DMS 273 (cell line): ENCODE measurements around the gene CCDC9.
"Not testable (repeated sequence)": the region's sequence is repeated elsewhere in the genome, so short reads cannot be mapped to it uniquely, and the experiment has no call there.

Experiments
- DNase-seq: peaks from one replicate; lab custom pipeline; 2025; ENCODE audit not compliant: unreplicated experiment; lab: John Stamatoyannopoulos, UW

CCDC9 gene

DNA sequence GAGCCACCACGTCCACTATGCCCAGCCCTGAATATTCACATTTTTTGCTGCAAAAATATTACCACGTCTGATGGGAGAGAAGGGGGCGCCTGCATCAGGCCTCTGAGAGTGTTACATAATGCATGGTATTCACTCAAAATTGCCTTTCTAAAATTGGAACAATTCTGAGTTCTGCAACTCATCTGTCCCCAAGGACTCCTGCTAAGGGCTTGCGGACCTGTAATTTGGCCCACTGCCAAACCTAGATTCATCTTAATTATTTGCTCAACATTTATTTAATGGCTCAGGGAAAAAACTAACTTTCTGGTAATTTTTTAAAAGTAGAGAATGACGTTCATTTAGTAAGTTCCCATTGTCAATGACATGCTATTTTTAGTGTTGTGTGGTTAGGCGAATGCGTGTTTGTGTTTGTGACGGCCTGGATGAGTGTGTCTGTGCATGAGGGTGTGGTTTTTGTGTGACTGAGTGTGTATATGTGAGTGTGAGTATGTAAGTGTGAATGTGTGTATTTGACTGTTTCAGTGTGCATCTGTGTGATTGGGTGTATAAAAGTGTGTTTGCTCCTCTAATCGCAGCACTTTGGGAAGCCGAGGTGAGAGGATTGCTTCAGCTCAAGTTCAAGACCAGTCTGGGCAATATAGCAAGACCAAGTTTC is 27.2 kb downstream of the CCDC9 start:
- no peak for DNase-seq

DNA sequence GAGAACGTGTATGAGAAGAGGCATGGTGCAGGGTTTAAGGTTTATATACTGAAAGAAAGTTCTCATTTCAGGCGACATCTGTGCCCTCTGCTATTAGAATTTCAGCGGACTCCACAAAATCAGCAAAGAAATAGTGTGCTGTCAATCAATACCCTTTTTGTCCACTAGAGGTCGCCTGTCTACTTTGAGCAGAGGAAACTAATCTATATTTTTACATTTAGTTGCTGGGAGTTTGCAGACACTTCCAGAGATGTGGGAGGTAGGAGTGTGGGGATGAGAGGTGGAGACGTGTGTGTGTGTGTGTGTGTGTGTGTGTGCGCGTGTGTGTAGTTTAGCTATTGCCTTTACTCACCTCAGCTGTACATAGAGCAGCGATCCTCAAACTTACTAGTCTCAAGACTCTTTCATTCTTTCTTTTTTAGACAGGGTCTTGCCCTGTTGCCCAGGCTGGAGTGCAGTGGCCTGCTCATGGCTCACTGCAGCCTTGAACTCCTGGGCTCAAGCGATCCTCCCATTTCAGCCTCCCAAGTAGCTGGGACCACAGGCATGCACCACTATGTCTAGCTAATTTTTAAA is 28.1 kb downstream of the CCDC9 start:
- peak; percentile 82 for DNase-seq

- DNase-seq: peak; percentile 94
Measured at GRCh38 chr19:47296036-47296435, 39.7 kb downstream of the CCDC9 start.

GRCh38 chr19:47300867-47301266 is 44.5 kb downstream of the CCDC9 start:
- not testable (repeated sequence) for DNase-seq

GRCh38 chr19:47302249-47302648 is 45.9 kb downstream of the CCDC9 start:
- no peak for DNase-seq

GRCh38 chr19:47303966-47304365 is 47.6 kb downstream of the CCDC9 start:
- DNase-seq: no peak

DNA sequence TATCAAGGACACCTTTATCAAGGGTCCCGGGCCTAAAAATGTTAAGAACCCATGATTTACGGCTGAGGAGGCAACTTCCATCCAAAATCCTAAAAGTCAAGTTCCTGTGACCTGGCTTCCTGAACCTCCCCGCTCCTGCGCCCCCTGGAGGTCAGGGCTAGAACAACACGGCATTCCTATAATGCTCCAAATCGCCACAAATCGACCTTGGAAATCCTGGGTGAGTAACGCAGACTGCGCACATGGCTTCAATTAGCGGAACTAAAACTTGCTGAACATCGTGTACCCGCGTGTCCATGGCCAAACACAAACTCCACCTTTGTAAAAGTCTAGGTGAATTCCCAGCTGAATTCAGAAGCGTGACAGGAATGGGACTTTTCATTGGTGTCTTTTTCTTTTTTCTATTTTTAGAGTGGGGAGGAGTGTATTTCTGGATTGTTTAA is 49.0 kb downstream of the CCDC9 start:
- peak; percentile 86 for DNase-seq

GRCh38 chr19:47306303-47306702 is 50.0 kb downstream of the CCDC9 start:
- DNase-seq: no peak

DNA sequence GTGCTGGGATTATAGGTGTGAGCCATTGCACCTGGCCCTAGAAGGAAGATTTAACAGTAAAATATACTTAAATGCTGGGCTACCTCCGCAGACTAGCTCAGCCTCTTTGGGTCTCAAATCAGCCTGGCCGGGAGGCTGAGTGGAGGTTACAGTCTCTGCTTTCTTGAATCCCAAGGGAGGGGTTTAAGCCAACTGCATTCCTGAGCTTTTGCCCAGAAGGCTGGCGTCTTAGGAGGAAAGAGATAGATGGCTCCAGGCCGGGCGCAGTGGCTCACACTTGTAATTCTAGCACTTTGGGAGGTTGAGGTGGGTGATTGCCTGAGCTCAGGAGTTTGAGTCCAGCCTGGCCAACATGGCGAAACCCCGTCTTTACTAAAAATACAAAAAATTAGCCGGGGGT is 52.7 kb downstream of the CCDC9 start:
- DNase-seq: no peak

GRCh38 chr19:47309608-47310007 is 53.3 kb downstream of the CCDC9 start, which contains the start of gene C5AR1:
TSS of gene C5AR1 (plus strand) at chr19:47309861. CDS start at chr19:47309896, 35 bp downstream.
- DNase-seq: no peak

DNA sequence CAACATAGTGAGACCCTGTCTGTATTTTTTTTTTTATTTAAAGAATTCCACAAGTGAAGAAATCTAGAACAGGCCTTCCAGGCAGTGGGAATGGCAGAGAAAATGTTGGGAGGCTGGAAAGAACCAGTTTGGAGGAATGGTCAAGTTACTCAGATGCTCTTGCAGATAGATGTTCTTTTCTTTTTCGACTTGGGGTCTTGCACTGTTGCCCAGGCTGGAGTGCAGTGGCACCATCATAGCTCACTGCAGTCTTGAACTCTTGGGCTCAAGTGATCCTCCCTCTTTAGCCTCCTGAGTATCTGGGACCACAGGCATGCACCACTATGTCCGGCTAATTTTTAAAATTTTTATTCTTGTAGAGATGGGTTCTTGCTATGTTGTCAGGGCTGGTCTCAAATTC is 54.0 kb downstream of the CCDC9 start:
- DNase-seq: no peak

DNA sequence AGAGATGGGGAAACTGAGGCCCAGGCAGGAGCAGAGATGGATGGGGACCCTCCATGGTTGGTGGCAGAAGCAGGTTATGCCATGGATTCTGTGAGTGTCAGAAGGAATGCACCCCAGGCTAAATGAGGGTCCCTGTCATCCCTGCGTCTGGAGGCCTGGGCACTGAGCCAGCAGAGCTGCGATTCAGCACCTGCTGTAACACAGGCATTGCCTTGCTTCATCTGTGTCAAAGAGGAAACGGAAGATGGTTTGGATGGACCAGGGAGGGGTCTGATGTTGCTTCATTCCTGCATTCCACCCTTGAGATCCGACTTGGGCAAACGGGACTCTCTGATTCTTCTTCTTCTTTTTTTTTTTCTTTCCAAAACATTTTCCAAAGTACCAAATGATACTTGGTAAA is 54.5 kb downstream of the CCDC9 start:
- peak; percentile 77 for DNase-seq

DNA sequence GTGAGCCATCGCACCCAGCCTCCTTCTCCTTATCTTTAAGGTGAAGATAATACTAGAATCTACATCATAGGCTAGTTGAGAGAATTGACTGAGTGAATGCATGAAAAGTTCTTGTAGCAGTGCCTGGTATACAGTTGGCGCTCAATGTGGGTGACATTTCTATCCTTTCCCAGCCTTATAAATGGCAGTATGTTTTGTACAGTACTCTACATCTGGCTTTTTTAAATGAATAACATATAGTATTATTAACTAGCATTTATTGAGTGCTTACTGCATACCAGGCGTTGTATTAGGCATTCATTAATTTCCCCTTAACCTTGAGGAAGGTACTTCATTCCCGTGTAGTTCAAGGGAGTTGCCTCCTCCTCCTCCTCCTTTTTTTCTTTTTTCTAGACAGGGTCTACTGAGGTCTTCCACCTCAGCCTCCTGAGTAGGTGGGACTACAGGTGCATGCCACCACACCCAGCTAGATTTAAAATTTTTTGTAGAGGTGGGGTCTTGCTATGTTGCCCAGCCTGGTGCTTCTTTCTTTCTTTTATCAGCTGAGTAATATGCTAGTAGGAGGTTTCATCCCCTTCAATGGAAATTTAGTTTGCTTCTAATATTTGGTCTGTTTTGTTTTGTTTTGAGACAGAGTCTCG is 56.2 kb downstream of the CCDC9 start:
- no peak for DNase-seq

DNA sequence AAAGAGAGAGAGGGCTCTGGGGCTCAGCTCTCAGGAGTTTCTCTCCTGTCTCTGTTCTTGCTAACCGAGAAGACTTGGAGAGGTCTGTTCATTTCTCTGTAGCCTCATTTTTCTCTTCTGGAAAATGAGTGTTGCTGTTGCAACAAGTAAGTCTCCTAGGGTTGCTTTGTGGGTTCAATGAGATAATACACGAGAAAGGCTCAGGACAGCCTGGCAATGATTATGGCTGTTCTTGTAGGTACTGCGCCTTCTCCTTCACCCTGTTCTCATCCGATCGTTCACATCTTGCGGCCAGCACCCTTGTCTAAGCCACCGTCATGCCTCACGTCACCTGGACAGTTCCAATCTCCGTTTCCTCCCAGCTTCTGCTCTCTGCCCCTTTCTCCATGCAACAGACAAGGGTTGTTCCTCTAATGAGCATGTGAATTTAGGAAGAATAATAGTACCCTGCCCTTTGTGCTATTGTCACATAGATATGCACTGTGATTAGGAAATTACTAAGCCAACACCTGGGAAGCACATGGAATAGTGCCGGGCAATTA is 57.5 kb downstream of the CCDC9 start:
- DNase-seq: no peak

DNA sequence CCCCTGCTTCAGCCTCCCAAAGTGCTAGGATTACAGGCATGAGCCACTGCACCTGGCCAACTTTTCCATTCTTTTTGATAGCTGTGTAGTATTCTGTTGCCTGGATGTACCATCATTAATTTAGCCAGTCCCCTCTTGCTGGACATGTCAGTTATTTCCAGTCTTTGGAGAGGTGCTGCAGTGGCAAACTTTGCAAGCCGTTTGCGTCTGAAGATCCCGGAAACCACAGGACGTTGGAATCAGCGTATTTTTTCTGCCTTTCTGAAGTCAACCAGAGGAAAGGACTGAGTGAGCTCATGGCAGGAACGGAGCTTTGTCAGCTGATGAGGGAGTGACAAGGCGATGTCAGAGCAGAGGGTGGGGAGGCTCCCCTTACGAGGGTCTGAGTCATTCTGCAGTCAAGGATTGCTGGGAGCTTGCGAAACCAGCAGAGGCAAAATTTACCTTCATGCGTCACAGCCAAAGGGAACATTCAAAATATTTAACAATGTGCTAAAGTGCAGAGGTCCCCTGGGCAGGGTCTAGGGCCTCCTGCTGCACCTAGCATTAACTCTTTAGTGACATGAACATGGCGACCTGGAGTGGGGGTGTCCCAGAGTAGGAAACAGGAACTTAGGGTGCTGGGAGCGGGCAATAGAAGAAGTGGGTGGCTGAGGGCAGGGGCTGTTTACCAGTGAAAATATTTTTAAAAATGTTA is 58.9 kb downstream of the CCDC9 start:
- DNase-seq: peak; percentile 53

GRCh38 chr19:47316513-47316912 is 60.2 kb downstream of the CCDC9 start:
- no peak for DNase-seq

GRCh38 chr19:47319923-47320871 is 63.9 kb downstream of the CCDC9 start:
- no peak for DNase-seq
